Adrenal gland (tissue), 5 donors: ENCODE measurements around the gene GABRA5.

Source experiments
- POLR2A ChIP-seq, 2 donors: fragments of 450-650 bp; IDR thresholded peaks; one replicate each; pipeline ENCODE4 v1.6.1; 2017; ENCODE audit warnings: antibody characterized with exemption in 2 of 2, mild to moderate bottlenecking in 2 of 2, moderate library complexity in 1 of 2
- TF ChIP-seq, protein P1 (sequence below), 6 experiments: fragments of 450-650 bp in 4 of 6; fragments of 200-600 bp in 2 of 6; sonication (generic) in 1 of 6; IDR thresholded peaks; 1 replicate in 5 of 6; 2 replicates in 1 of 6; pipeline versions ENCODE4 v1.5.1 to v1.8.0; 2016 to 2021; ENCODE audit warnings: antibody characterized with exemption in 6 of 6, mild to moderate bottlenecking in 2 of 6, moderate library complexity in 1 of 6
- donor health status: DM: no; HTN: no; CAD: no.

DNA sequence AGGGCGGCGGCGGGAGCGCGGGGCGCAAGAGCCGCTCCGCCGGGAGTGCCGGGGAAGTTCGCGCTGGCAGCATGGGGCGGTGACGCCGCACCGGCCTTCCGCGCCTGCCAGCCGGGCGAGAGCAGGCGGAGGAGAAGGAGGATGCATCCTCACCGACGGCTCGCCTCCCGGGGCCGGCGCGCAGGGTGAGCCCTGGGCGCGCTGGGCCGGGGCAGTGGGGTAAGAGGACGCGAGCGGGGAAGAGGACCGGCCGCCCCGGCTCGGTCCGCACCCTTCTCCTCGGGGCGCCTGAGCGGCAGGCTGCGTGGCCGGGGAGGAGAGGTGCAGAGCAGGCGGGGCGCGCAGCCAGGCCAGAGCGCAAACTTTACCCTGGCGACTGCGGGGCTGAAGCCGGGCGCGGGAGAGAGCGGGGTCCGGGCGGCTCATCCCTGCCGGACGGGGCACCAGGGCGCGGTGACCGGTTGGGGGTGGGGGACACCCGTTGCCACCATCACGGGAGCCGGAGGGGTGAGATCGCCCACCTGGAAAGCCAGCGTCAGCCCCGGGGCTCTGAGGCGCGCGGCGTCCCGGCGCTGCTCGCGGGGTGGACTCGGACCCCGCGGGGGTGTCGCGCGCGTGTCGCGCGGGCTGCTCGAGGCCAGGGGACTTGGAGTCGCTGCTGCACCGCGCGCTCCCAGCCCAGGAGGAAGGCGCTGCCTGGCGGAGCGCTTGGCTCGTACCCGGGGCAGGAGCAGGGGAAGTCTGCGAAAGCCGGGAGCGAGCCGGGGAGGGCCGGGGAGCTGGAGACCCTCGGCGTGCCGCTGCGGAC lies 542 bp downstream of the GABRA5 start:
- TF ChIP-seq, protein P1, sequence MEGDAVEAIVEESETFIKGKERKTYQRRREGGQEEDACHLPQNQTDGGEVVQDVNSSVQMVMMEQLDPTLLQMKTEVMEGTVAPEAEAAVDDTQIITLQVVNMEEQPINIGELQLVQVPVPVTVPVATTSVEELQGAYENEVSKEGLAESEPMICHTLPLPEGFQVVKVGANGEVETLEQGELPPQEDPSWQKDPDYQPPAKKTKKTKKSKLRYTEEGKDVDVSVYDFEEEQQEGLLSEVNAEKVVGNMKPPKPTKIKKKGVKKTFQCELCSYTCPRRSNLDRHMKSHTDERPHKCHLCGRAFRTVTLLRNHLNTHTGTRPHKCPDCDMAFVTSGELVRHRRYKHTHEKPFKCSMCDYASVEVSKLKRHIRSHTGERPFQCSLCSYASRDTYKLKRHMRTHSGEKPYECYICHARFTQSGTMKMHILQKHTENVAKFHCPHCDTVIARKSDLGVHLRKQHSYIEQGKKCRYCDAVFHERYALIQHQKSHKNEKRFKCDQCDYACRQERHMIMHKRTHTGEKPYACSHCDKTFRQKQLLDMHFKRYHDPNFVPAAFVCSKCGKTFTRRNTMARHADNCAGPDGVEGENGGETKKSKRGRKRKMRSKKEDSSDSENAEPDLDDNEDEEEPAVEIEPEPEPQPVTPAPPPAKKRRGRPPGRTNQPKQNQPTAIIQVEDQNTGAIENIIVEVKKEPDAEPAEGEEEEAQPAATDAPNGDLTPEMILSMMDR (IDR thresholded peaks at IDR 0.05): no peak
- no peak for TF ChIP-seq POLR2A (IDR thresholded peaks at IDR 0.05)
